SK-N-DZ (cell line): ENCODE measurements around the gene PCNX2.

Experiments used
- DNase-seq: peaks from one replicate; pipeline ENCODE4 v3.0.0-alpha.2; 2015; ENCODE audit warnings: low spot score

The PCNX2 gene

DNA sequence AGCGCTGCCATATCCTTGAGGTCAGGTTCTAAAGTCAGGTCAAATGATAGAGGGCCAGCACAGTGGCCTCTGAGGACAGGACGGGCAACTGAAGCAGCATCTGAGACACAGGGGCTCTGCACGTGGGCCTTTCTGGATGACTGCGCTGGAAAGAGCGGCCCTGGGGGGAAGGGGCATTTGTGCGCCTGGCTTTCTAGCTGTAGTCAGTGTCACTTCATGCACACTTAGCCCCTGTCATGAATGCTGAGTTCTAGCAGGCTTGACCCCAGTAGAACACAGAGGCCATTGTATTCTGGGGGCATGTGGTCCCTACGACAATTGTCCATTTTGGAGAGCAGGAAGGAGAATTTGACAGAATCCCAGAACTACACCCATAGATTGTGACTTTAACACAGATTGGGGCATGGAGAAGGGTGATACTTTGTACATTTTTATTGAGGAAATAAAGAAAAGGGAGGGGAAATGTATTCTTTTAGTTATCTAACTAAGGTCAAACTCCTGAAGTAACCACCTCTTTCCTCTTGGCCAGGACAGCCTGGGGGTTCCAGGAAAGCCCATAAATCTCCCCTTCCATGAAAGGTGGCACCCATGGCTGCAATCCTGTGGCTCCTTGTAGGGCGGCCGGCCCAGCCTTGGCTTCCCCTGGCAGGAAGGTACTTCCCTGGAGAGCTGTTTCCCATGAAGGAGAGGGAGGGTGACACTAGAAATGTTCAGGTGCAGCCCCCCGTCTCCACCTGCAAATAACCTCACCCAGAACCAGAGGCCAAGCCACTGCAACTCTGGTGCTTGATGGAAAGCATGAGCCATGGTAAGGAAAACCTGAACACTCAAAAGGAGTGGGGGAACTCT lies 310.7 kb downstream of the PCNX2 start:
- no peak for DNase-seq

DNA sequence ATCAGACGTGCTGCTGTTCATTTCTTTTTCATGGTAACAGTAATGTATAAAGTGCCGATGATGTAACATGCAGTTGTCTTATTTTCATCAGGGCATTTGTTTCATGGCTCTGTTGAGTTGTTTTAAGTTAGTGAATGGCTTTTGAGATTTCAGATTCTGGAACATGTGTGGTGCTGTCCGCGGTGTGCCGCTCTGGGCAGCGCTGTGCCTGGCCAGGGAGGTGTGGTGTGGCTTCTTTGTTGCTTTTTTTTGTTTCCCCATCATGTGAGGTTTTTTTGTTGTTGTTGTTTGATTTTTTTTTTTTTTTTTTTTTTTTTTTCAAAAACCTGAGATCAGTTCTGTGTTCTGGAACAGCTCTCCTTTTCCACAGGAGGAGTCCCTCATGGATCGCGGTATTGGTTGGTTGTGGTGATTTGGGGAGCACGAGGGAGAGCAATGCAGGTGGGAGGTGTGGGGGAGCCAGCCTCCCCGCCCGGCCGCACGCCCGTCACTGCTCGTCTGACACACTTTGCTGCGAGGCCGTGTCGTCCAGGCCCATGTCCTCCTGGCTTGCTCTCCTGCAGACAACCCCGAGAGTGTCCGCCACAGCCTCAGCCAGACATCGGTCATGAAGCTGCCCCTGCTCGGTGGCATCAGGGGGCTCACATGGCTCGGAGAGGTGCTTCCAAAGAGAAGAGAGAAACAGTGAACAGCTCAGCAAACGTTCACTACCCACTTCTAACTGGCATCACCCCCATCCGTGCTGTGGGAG lies 311.5 kb downstream of the PCNX2 start:
- no peak for DNase-seq

DNA sequence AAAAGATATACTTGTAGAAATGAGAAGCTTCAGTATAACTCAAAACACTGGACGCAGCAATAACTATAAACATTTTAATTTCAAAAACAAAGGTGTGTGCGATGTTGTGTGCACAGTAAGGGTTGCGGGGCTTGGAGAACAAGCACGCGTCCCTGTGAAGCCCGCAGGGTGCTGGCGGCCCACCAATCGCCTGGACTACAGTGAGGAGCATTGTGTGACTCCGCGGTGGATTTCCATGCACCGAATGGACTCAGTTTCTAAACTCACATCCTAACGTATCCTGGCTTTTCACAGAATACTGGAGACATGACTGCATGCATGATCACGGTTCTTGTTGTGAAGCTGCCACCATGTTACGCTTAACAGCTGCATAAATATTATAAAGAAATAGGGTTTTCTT lies 312.1 kb downstream of the PCNX2 start:
- DNase-seq, result no peak

DNA sequence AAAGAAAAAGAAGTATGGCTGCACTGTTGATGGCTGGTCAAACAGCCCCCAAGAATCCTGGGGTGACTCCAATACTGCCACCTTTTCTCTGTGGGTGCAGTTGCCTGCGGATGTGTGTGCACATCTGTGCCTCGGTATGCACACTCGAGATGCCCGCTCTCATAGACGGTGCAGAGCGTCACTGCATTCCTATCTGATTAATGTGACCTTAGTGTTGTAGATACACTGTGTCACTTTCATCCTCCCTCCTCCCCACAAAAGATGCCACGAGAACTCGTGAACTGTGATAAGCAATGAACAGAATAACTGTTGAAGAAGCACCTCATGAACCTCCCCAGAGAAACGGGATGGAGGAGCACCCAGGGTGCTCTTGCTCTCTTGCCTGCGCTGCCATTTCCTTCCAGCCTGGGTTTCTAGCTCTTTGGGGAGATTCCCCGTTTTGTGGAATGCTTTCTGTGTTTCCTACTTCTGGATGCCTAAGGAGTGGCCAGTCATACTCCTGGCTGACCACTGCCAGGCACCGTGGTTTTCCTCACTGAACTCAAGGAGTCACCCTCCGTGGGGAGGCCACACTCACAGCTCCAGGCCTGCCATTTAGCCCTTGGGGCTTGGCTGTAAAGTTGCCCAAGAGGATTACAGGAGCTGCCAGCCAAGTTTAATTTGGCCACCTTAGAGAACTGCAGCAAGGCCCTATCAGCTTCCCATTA lies 313.1 kb downstream of the PCNX2 start:
- DNase-seq, result no peak

DNA sequence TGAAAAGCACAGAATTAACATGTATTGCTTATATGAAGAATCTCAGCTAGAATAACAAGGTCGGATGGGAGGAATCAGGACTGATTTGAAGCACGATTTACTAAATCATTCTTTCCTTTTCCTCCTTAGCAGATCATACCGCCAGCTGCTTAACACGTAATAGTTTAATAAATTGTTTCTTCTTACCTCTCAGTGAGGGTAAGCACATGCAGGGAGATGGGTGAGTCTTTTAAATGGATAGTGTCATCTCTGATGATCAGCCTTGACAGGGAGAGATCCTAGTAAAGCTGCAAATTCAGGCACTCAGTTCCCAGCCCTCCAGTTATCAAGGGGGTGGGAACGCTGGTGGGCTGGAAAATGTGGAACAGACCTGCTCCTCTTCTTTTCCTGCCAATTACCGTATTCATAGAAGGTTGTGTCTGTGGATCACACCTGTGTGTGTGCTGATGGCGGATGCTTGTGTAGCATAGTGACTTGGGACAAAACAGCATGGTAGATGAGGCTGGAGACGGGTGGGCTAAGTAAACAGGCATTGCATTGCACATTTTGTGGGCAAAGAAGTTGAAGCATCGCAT lies 314.5 kb downstream of the PCNX2 start:
- DNase-seq, result no peak

DNA sequence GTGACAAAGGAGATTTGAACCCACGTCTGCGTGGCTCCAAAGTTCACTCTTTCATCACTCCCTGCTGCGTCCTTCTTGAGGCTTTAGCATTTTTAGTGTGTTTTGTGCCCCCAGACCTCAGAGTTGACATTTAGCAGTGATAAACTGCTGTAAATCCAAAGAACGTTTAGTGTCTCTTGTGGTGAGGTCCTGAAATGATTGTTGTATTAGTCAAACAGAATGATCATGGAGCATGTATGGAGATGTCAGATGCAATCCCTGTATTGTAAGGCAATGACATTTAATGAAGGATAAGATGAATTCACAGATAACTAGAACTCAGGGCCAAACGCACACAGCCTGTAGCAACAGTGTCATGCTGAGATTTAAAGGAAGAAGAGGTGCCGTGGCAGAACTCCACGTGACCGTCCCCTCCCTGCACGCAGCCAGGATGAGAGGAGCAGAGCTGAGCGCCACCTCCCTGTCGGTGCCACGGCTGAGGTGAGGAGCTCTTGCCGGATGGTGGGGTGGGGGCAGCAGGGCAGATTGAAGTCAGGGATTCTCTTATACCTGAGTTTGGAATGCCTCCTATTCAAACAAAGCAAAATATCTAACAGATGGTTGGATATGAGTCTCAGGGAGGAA lies 315.1 kb downstream of the PCNX2 start:
- DNase-seq, result no peak

DNA sequence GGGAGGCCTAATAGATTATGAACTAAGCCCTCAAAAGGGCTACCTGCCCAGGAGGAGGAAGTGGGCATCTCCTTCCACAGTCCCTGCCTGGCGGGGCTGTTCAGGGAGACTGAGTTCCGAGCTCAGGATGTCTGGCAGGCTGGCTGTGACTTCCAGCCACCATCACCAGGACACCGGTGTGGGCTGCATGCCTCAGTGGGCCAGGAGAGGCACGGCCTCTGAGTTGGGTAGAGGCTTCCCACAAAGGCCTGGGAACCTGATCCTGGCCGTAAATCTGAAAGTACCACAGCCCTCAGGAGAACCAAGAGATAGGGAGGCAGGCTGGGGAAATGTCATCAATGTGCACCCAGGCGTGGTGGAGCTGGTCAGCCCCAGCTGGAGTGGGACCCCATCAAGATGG lies 316.0 kb downstream of the PCNX2 start:
- DNase-seq, result no peak

DNA sequence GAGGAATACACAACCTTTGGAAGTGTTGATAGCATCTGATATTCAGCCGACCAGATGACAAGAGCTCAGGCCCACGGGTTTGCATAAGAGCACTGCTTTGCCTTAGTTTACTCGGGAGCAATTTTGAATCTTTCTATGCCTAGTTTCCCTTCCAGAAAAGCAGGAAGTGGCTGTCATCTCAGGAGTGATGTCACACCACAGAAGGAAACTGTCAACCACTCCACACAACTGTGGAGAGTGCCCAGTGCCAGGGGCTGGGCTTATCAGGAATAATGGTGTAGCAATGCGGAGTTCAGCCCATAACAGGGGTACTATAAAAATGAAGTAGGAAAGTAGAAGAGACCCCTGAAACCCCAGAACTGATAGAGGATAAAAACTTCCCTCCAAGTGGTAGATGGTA lies 316.7 kb downstream of the PCNX2 start:
- no peak for DNase-seq

DNA sequence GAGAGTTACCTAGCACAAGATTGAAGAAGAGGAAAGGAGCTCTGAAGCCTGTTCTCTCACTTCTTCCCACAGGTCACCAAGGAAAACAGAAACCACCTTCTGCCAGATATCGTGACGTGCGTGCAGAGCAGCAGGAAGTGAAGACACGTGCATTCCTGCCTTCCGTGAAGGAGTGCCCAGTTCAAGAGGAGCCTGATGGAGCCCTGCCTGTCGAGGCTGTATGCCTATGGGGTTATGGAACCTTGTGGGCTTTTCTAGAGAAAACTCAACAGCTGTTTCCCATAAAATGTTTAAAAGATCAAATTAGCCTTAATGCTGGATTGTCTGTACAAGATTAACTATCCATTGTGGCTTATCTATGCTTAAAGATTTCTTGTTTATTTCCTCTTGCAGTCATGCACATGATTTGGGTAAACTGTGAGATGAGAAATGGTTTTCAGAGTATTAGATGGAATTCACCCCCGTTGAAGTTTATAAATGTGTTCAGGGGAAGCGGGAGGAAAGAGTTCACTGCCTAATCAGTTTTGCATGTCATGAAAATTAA lies 317.4 kb downstream of the PCNX2 start:
- peak; percentile 80 for DNase-seq

DNA sequence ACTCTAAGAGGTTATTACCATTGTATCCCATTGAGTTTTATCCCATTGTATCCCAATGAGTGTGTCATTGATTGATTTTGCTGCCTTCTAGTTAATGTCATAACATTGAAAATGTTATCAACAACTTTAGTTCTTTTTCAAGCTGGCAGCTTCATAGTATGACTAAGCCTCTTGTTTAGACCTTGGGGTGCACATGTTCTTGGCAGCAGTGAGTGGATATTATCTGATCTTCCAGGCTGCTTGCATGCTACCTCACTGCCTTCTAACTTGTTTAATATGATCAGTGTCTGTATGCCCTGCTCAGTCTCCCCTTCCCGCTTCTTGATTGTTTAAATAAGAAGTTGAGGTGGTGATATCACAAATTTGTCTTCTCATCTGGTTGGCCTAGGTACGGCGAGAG lies 320.6 kb downstream of the PCNX2 start:
- DNase-seq, result no peak

DNA sequence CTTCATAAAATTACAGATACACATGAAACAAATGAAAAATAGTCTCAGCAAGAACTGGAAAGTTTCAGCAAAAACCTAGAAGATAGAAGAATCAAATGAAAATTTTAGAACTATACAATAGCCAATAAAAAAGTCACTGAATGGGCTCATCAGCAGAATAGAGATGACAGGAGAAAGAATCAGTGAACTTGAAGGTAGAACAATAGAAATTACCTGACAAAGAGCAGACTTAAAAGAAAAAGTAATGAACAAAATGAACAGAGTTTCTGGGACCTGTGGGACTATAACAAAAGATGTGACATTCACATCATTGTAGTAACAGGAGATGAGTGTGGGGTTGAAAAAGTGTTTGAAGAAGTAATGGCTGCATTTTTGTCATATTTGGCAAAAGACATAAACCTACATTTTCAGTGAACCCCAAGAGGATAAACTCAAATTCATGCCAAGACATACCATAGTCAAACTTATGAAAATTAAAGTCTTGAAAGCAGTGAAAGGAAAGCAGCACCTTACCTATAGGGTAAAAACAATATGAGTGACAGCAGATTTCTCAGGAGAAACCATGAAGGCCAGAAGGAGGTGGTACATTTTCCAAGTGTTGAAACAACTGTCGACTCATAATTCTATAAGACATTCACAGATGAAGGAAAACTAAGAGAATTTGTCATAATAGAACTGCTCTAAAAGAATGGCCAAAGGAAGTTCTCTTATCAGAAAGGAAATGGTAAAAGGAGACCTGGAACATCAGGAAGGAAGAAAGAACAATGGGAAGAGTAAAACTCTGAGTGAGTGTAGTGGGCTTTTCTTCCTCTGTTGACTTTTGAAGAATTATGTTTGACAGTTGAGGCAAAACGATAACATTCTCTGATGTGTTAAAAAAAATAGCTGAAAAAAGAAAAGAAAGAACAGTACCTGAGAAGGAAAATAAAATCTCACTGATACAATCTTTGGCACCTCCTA lies 321.6 kb downstream of the PCNX2 start:
- no peak for DNase-seq

DNA sequence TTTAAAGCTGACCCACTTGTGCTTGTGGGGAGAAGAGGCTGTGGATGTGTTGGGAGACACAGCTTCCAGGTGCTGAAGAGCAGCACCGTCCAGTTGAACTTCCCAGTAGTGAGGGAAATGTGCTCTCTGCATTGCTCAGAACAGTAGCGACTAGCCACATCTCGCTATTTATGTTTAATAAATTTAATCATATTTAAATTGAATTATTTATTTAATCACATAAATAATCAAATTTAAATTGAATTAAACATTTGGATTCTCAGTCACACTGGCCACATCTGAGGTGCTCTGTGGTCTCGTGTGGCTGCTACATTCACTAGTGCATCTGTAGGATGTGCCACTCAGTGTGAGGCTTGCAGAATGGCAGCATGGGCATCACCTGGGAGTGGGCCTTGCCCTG lies 325.0 kb downstream of the PCNX2 start:
- DNase-seq, result no peak

DNA sequence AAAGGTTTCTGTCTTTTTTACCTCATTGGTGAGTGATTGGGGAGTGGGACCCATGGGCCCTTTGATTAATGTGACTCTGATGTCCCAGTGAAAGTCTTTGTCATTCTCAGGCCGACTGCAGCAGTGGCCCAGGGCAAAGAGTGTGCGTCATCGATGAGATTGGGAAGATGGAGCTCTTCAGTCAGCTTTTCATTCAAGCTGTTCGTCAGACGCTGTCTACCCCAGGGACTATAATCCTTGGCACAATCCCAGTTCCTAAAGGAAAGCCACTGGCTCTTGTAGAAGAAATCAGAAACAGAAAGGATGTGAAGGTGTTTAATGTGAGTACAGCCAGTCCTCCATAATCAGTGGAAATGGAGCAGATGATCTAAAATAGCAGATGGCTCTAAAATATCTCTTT lies 325.7 kb downstream of the PCNX2 start:
- no peak for DNase-seq

DNA sequence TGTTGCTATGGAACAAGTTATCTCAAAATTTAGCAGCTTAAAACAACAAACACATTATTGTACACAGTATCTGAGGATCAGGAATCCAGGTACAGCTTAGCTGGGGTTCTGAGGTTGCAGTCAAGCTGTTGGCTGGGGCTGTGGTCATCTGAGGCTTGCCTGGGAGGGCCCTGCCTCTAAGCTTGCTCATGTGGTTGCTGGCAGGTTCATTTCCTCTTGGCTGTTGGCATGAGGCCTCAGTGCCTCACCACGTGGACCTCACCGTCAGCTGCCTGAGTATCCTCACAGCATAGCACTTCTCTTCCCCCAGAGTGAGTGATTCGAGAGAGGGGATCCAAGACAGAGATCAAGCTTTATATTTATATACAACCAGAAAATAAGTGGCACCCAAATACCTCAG lies 326.6 kb downstream of the PCNX2 start:
- no peak for DNase-seq

DNA sequence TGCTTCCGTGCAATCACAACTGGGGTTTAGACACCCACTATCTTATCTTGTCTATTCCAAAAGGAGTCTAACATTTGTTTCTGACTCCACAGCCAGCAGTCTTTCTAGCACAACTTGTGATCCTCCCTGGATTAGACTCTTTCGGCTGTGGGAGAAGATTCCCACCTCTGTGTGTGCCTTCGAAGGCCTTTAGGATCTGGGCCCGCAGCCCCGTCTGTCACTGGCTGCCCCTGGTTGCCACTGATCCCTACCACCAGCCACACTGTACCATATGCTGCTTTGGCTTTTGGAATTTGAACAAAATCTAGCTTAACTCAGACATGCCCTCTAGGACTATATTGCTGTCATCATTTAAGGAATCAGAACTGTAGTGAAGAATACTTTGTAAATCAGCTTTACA lies 327.1 kb downstream of the PCNX2 start:
- DNase-seq, result no peak

DNA sequence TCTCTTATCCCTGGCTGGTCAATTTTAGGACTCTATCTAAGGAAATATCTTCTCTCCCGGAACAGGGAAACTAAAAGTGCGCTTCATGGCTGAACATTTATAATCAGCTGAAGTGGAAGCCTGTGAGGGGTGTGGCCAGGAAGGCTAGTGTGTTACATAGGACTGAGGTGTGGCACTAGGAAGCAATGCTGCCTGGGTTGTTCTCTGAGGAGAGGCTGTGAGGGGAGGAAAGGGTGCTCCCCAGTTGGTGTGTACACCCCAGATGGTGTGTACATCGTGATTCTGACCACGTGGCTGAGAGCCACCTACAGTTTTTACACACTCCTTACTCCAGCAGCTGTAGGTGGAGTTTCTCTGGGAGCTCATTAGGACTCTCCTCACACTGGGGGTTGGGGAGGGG lies 328.9 kb downstream of the PCNX2 start:
- no peak for DNase-seq

DNA sequence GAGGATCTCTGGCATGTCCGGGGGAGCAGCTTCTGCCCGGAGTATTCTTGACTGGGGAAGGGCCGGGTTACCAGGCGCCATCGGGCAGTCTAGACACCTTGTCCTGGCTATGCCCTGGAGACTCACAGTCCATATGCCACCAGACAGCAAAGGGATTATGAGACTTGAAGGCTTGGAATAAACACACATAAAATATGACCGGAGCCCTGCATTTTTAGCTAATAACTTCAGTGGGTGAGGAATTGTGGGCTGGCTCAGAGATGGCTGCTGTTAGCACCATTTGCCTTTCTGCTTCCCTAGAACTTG lies 329.7 kb downstream of the PCNX2 start:
- no peak for DNase-seq

DNA sequence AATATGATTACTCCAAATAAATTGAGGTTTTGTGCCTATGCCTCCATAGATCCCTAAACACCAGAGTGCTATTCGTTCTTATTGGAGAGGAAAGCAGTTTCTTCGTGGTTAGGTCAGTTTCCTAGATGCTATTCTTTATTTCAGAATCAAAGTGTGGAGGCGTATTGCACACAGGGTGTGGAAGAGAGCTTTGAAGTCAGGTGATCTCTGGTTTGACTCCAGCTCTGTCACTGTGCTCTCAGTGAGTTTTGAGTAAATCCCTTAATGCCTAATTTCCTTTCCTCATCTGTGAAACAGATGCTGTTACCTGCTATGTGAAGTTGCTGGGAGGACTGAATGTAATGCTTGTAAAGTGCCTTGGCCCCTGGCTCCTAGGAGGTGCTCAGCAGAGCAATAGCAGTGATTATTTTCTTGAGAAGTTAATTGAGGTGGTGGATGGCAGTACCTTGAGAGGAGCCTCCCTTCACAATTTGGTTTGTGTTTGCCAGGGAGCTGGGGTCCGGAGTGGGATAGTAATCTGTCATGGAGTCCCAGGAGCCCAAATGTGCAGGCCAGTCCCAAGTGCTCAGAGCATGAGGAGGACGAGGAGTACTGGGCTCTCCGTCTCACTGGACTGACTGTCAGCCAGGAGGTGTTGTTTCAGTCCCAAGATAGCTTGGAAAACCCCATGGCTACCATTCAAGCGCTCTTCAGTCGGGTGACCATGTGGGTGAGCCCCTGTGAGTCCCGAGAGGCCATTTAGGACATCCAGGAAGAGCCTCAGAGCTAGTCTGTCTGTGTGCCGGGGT lies 330.2 kb downstream of the PCNX2 start:
- DNase-seq, result no peak

DNA sequence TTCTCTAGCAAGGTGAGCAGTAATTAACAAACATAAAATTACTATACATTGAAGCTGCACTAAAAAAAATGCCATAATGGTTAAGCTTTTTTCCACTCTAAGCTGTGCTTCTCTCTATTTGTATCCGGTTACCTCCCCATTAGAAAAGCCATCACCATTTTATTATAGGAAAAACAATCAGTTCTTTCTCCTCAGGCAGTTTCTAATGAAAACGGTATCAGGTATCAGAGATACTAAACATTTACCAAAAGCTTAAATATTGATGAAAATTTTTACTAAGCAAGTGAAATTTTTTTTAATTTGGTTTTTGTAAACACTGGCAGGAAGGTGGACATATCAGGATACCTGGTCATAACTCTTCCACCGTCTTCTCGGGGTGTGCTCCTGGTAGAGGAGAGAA lies 330.9 kb downstream of the PCNX2 start:
- DNase-seq, result no peak
